ENCODE measurements around the gene SMOC1. TPM values are rescaled to one million over a fixed set of nuclear protein-coding genes. Genes with fewer than 3 reads are reported as not detected.

Gene SMOC1
- total and polyA plus RNA-seq, 2 of the 8 experiments (the other 6 are each of a cell fraction or from before 2014, with no cell fraction given): 1.6 to 2.4 TPM

GRCh38 chr14:70027785-70028428, 148.7 kb downstream of the SMOC1 start:
- POLR2A ChIA-PET (ENCODE audit: partially characterized antibody): interaction anchor here (1.3 kb wide), 1 partner anchor 220 kb away, joined by 3 read pairs; no protein-coding TSS in a partner anchor
- TF ChIP-seq JUN (IDR thresholded peaks at IDR 0.05; ENCODE audit: low read depth, low read length): no peak
- no peak for TF ChIP-seq CBX8 (IDR thresholded peaks at IDR 0.05; ENCODE audit: borderline replicate concordance, low read depth, low read length)
- TF ChIP-seq CREB1 (IDR thresholded peaks at IDR 0.05): peak; percentile 66
- TF ChIP-seq MAFK (IDR thresholded peaks at IDR 0.05; ENCODE audit: low read depth, low read length): no peak
- peak; percentile 99 to 100 for TF ChIP-seq RAD21 (IDR thresholded peaks at IDR 0.05 in 1 of 2, conservative IDR thresholded peaks at IDR 0.05 in 1 of 2; ENCODE audit: low read depth in 2 of 2, low read length in 2 of 2)
- no peak for TF ChIP-seq SP2 (IDR thresholded peaks at IDR 0.05; ENCODE audit: low read length)
- no peak for TF ChIP-seq CHD1 (IDR thresholded peaks at IDR 0.05; ENCODE audit: low read depth, low read length)
- no peak for TF ChIP-seq RFX5 (IDR thresholded peaks at IDR 0.05; ENCODE audit: borderline replicate concordance, low read depth, low read length)
- no peak for TF ChIP-seq POLR2AphosphoS5 (IDR thresholded peaks at IDR 0.05; ENCODE audit: low read depth, low read length)
- peak; percentile 95 to 98 (median 98) for TF ChIP-seq CTCF (IDR thresholded peaks at IDR 0.05; ENCODE audit: control extremely low read depth in 1 of 3, insufficient read depth in 1 of 3, low read depth in 1 of 3, low read length in 3 of 3)
- 0 out of 2 replicates have a peak, but pooled peaks have one; percentile 55 for TF ChIP-seq YY1 (IDR thresholded peaks at IDR 0.05; ENCODE audit: low read depth, low read length)

More at GRCh38 chr14:70027785-70028428, 148.7 kb downstream of the SMOC1 start:
- H3K4me1 ChIP-seq (replicated peaks in 1 of 4; ENCODE audit: control insufficient read depth in 3 of 4, insufficient read depth in 4 of 4, low read length in 3 of 4): peaks cover 2 to 9% (median 6%) of the 10 kb centered on the region in 4 experiments
- no peak overlapping the region for H2BK5ac ChIP-seq (ENCODE audit: low read depth, low read length)
- H3K79me1 ChIP-seq (ENCODE audit: low read depth, low read length): no peaks in the 10 kb centered on the region
- H3K27me3 ChIP-seq (replicated peaks in 1 of 4; ENCODE audit: control insufficient read depth in 3 of 4, extremely low read depth in 1 of 4, insufficient read depth in 3 of 4, low read length in 3 of 4): no peaks in the 10 kb centered on the region; a peak in 1 of 7 replicates
- no peak overlapping the region for H3K56ac ChIP-seq (replicated peaks; ENCODE audit: insufficient read length, low read depth, low read length)
- H2BK12ac ChIP-seq (ENCODE audit: low read depth, low read length): no peak overlapping the region
- no peak overlapping the region for H3K27ac ChIP-seq (ENCODE audit: low read depth, low read length)
- peaks cover 2% of the 10 kb centered on the region; the same call in 1 of the 2 replicates for H3K23me2 ChIP-seq (ENCODE audit: low read depth, low read length)
- H4K8ac ChIP-seq (ENCODE audit: extremely low read depth, insufficient read depth, low read length): no peak overlapping the region
- H4K20me1 ChIP-seq (replicated peaks in 1 of 2; ENCODE audit: control insufficient read depth in 1 of 2, insufficient read depth in 2 of 2, low read length in 2 of 2): no peaks in the 10 kb centered on the region
- no peak overlapping the region for H3K4ac ChIP-seq (replicated peaks; ENCODE audit: insufficient read length, low read depth, low read length)
- H2BK20ac ChIP-seq (ENCODE audit: low read length): no peak overlapping the region
- no peak overlapping the region for H3K14ac ChIP-seq (ENCODE audit: insufficient read length)
- DNase-seq (ENCODE audit: low read depth in 1 of 2, low spot score in 2 of 2) (peak; percentile 33 to 99), FAIRE-seq (no peak)
- 38% methylated on average over 17 of the region's 17 CpGs; no CpG with 5 or more reads in 1 of the 2 experiments for WGBS, 2 experiments (ENCODE audit: extremely low coverage in 1 of 2, insufficient coverage in 1 of 2, insufficient read length in 1 of 2, insufficient replicate concordance in 2 of 2, low coverage in 1 of 2, low lambda C conversion rate in 2 of 2, missing lambda C conversion rate in 1 of 2)
- no peak overlapping the region for H3K9ac ChIP-seq (replicated peaks in 1 of 4; ENCODE audit: extremely low read depth in 1 of 4, low read depth in 3 of 4, low read length in 3 of 4)
- no peaks in the 10 kb centered on the region for H3K9me3 ChIP-seq (ENCODE audit: insufficient read depth in 2 of 2, low read depth in 1 of 2, low read length in 1 of 2)
- H3K4me3 ChIP-seq (ENCODE audit: extremely low read depth in 1 of 4, insufficient read depth in 2 of 4, low read depth in 3 of 4, low read length in 4 of 4): no peak overlapping the region
- CTCF ChIA-PET (ENCODE audit: partially characterized antibody): interaction anchor here (0.5 to 4.5 kb wide), 92 partner anchors 8 to 572 kb away, joined by 3 to 132 read pairs (median 4); partner anchors contain the start of genes SLC10A1 and SMOC1
- no peak overlapping the region for H3K4me2 ChIP-seq (ENCODE audit: insufficient read depth in 1 of 2, low read depth in 2 of 2, low read length in 2 of 2)
- H2AK5ac ChIP-seq (ENCODE audit: low read depth, low read length): no peak overlapping the region
- H2BK120ac ChIP-seq (replicated peaks; ENCODE audit: low read depth, low read length): no peak overlapping the region
- H3K18ac ChIP-seq (ENCODE audit: extremely low read depth, low read length): no peak overlapping the region
- no peak overlapping the region for H3K23ac ChIP-seq (ENCODE audit: insufficient read length)
- H2BK15ac ChIP-seq (ENCODE audit: low read length): 0 out of 2 replicates have a peak overlapping the region, but pooled peaks have one; percentile 53
- no peak overlapping the region for H4K91ac ChIP-seq (replicated peaks; ENCODE audit: insufficient read length, low read length)
- no peak overlapping the region for H4K5ac ChIP-seq (ENCODE audit: insufficient read length, low read depth, low read length)
- no peaks in the 10 kb centered on the region for H3K36me3 ChIP-seq (ENCODE audit: control insufficient read depth in 2 of 4, insufficient read depth in 4 of 4, low read length in 3 of 4)
- H2AFZ ChIP-seq (ENCODE audit: low read length): no peak overlapping the region
- H3K79me2 ChIP-seq (ENCODE audit: control insufficient read depth in 1 of 2, insufficient read depth in 2 of 2, low read length in 2 of 2): no peaks in the 10 kb centered on the region

Measured in H1 (cell line).